ENCODE results near the gene TMEM201.
A peak's percentile ranks its signal among the peaks of the same experiment; 100 is the strongest.
"Not testable (repeated sequence)": the region's sequence is repeated elsewhere in the genome, so short reads cannot be mapped to it uniquely, and the experiment has no call there.

Gene TMEM201, protein sequence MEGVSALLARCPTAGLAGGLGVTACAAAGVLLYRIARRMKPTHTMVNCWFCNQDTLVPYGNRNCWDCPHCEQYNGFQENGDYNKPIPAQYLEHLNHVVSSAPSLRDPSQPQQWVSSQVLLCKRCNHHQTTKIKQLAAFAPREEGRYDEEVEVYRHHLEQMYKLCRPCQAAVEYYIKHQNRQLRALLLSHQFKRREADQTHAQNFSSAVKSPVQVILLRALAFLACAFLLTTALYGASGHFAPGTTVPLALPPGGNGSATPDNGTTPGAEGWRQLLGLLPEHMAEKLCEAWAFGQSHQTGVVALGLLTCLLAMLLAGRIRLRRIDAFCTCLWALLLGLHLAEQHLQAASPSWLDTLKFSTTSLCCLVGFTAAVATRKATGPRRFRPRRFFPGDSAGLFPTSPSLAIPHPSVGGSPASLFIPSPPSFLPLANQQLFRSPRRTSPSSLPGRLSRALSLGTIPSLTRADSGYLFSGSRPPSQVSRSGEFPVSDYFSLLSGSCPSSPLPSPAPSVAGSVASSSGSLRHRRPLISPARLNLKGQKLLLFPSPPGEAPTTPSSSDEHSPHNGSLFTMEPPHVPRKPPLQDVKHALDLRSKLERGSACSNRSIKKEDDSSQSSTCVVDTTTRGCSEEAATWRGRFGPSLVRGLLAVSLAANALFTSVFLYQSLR

DNA sequence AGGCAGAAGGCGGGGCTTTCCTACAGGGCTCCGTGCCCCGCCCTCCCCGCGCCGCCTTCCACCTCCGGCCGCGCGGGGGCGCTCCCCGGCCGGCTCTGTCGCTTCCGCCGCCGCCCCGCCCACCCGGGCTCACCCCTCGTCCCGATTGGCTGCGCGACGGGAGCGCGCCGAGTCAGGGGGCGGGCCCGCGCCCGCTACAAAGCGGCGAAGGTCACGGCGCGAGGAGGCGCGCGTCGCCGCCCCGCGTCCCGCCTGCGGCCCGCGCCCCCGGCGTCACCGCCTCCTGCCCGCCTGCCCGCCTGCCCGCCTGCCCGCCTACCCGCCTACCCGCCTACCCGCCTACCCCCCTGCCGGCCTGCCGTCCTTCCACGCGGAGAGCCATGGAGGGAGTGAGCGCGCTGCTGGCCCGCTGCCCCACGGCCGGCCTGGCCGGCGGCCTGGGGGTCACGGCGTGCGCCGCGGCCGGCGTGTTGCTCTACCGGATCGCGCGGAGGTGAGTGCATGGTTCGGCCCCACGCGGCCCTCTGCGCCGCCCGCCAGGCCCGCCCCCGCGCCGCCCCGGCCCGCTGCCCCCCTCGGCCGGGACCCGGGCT is at the start of gene TMEM201:
TSS of gene TMEM201 (plus strand) at position 361 of the 593 bp plus-strand sequence. CDS start at position 381, 20 bp downstream.
- DNase-seq, result no peak

DNA sequence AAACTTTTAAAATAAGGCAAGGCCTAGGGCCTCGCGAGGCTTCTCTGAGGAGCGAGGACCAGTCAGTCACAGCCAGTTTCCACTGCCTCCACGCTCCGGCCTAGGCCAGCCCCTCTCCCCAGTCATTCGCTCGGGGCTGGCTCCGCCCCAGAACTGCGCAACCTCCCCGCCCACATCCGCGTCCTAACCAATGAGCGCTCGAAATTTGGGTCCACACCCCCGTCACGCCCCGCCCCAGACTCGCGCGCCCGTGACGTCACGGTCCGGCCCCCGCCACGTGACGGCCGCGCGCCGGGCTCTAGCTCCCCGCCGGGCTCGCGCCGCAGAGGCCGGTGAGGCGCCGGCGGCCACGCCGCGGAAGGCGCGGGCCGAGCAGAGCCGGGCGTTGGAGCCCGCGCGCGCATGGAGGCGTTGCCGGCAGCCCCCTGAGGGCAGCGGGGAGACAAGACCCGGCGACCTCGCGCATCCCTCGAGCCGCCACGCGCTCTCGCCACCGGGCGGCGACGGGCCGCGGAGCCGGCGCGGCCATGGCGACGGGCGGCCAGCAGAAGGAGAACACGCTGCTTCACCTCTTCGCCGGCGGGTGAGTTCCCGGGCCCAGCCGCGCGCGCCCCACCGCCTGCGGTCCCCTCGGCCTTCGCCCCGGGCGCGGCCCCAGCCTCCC is 49.4 kb upstream of the TMEM201 start, which contains the start of gene SLC25A33:
TSS of gene SLC25A33 (plus strand) at position 301 of the 664 bp plus-strand sequence. CDS start at position 528, 227 bp downstream.
- DNase-seq, result peak; percentile 63

GRCh38 chr1:9539829-9540550 is 48.7 kb upstream of the TMEM201 start:
- DNase-seq, result no peak

- DNase-seq, result no peak
These were observed 46.3 kb upstream of the TMEM201 start for GRCh38 chr1:9542430-9542829.

DNA sequence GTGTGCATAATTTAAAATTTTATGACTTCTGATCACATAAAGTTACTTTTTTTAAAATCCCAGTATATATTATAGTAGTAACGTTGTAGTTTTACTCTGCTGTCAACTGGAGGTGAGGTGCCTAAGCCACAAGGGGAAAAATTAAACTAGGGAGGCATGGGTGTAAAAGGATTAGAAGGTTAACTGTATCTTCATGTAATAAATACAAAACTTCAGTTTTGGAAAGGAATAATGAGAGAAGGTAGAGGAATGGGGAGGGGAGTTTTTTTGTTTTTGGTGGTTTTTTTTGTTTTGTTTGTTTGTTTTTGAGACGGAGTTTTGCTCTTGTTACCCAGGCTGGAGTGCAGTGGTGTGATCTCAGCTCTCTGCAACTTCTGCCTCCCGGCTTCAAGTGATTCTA is 43.8 kb upstream of the TMEM201 start:
- DNase-seq, result no peak

- no peak for DNase-seq
These were observed 38.7 kb upstream of the TMEM201 start for GRCh38 chr1:9549955-9550546.

- no peak for DNase-seq
These were observed 36.7 kb upstream of the TMEM201 start for GRCh38 chr1:9551984-9552383.

DNA sequence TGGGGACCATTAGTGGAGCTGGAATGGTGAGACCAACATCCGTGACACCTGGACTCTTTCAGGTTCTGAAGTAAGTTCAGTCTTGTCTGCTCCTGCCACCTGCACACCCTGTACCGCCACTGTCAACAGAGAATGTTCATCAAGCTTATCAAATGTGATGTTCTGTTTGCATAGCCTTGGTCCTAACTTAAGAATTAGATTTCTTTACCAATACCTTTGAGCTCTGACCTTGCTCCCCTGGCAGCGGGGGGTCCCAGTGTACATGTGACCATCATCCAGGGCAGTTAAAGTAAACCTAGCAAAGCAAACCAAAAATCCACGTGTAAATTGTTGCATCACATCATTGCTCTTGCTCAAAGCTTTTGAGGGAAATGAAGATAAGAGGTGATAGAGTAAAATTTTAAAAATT is 35.0 kb upstream of the TMEM201 start:
- no peak for DNase-seq

DNA sequence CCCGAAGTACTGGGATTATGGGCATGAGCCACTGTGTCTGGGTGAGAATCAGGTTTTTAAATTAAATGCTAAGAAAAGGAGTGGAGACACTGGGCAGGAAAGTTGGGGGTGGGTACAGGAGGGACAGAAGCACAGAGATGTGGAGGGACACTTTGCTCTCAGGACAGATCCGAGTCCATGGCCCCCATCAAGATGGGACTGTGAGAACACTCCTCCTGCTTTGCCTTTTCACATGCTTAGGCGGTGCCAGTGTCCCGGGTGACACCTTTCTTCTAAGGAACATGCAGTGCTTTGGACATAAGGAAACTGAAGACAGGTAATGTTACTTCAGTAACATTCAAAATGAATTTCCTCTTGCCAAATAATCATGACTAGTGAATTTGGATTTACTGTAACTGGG is 32.8 kb upstream of the TMEM201 start:
- DNase-seq, result no peak

GRCh38 chr1:9557624-9558023 is 31.1 kb upstream of the TMEM201 start:
- no peak for DNase-seq

DNA sequence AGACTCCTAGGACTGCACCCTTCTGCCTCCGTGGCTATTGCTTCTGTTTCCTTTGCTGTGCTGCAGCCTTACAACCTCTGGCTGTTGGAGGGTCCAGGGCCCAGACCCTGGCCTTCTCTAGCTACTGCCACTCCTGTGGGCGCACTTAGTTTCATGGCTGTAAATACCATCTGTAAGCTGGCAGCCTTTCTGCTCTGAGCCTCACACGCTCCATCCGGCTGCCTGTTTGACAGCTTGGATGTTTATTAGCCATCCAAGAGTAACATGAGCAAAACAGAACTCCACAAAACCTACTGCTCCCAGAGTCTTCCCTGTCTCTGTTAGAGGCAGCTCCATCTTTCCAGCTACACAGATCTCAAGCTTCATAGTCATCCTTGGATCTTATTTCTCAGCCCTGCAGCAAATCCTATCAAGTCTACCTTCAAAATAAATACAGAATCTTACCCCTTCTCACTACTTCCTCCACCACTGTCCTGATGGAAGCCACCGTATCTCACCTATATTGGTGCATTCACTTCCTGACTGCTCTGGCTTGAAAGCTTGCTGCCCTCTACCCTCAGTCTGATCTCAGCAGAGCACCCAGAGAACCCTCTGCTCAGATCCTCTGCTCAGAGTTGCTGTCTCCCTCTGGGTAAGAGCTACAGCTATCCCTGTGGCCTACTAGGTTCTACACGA is 30.3 kb upstream of the TMEM201 start:
- no peak for DNase-seq

DNA sequence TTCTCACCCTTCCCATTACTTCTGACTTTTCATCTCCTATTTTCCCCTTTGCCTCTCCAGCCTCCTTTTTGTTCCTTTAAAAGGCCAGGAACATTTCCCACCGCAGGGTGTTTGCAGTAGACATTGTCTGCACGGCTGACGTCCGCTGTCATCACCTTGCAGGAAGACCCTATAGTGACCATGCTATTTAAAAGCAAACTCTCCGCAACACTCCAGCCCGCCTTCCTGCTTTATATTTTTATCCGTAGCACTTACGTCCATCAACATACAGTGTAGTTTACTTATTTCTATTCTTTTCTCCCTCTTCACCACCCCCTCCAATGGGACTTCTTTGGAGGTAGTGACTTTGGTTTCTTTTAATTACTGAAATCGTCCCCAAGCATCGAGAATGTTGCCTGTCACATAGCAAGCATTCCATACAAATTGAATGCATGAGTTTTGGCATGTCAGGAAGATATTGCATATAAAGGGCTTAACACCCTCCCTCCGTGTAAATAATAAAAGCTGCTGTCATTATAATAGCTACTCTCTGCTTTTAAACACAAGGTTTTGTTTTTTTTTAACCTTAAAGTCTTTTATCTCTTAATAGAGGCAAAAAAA is 29.7 kb upstream of the TMEM201 start:
- DNase-seq, result no peak

GRCh38 chr1:9559673-9560072 is 29.0 kb upstream of the TMEM201 start:
- DNase-seq, result no peak

GRCh38 chr1:9560090-9560489 is 28.6 kb upstream of the TMEM201 start:
- not testable (repeated sequence) for DNase-seq

GRCh38 chr1:9561429-9561828 is 27.3 kb upstream of the TMEM201 start:
- no peak for DNase-seq

- DNase-seq, result no peak
These were observed 19.4 kb upstream of the TMEM201 start for GRCh38 chr1:9569267-9569666.

DNA sequence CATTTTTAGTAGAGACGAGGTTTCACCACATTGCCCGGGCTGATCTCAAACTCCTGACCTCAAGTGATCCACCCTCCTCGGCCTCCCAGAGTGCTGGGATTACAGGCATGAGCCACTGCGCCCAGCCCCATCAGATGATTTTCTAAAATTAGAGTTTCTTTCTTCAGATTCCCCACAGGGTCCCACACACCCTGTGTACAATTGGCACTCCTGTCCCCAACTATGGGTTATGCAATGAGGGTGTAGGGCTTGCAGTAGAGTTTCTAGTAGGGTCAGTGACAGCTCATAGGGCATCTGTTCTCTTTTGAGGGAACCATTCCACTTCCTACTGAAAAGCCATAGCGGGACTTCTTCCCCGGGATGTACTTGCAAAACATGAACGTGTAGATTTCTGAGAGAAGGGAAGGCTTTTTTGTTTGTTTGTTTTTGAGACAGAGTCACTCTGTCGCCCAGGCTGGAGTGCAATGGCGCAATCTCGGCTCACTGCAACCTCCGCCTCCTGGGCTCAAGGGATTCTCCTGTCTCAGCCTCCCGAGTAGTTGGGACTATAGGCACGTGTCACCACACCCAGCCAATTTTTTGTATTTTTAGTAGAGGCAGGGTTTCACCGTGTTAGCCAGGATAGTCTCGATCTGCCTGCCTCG is 17.7 kb upstream of the TMEM201 start:
- not testable (repeated sequence) for DNase-seq

DNA sequence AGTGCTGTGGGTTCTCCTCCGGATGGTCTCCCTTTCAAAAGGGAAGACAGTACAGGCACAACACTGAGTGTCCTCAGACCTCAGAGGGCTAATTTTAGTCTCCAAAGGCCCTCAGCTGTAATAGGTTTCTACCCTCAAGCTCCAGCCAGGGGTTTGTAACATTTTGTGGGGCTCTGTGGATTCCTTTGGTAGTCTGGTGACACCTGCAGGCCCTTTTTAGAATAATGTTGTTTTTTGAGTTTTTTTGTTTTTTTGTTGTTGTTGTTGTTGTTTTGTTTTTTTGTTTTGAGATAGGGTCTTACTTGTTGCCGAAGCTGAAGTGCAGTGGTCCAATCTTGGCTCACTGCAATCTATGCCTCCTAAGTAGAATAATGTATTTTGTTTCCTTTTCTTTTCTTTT is 15.0 kb upstream of the TMEM201 start:
- no peak for DNase-seq

DNA sequence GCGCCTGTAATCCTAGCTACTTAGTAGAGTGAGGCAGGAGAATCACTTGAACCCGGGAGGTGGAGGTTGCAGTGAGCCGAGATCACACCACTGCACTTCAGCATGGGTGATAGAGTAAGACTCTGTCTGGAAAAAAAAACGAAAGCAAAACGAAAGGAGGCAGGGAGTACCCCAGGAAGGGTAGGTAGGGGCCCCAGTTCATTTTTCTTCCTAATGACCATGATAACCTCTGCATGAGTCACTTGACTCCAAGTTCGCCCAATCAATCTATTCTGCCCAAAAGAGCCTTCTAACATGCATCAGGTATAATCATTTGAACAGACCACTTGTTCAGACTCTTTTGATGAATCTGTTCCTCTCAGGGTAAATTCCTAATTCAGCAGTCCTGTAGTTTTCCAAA is 13.2 kb upstream of the TMEM201 start:
- DNase-seq, result no peak

DNA sequence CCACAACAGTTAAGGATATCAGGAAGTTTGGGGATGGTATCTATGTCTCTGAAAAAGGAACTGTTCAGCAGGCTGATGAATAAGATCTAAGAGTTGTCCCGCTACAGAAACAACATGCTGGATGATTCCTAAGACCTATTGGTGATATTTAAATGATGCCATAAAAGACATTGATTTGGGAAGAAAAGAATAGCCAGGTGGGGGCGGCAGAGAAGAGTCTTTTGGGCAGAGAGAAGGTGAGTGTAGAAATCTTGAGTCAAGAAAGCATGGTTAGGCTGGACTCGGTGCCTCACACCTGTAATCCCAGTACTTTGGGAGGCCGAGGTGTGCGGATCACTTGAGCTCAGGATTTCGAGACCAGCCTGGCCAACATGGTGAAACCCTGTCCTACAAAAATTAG is 11.8 kb upstream of the TMEM201 start:
- no peak for DNase-seq

DNA sequence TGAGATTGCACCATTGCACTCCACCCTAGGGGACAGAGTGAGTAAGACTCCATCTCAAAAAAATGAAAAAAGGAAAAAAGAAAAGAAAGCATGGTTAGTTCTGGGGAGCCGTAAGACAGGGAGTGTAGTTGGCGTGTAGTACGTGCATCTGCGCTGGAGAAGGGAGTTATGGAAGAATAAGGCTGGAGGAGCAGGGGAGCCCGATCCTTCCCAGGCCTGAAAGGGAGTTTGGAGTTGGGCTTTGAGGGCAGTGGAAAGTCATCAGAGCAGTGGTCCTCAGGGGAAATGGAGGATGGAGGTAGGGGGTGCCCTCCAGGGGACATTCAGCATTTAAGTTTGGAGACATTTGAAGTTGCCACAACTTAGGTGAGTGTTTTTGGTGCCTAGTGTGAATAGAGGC is 11.3 kb upstream of the TMEM201 start:
- no peak for DNase-seq

Measured in cortex of kidney (tissue), 1 donor.